Smooth muscle cell (in vitro differentiated cells): ENCODE results near the gene ITGA6. TPM values are rescaled to one million over a fixed set of nuclear protein-coding genes. Genes with fewer than 3 reads are reported as not detected.

Experiments
- DNase-seq: peaks from one replicate; lab custom pipeline; 2025; ENCODE audit not compliant: unreplicated experiment; lab: John Stamatoyannopoulos, UW
- H2AFZ ChIP-seq: fragments of 200-600 bp; sonication (generic); 2 replicates; pipeline ENCODE4 v1.6.0; 2016; ENCODE audit warnings: antibody characterized with exemption, low read depth, mild to moderate bottlenecking
- H3F3A ChIP-seq: fragments of 200-600 bp; sonication (generic); 2 replicates; pipeline ENCODE4 v1.6.0; 2017; ENCODE audit warnings: antibody characterized with exemption, low read depth
- H3K27ac ChIP-seq: fragments of 200-600 bp; sonication (generic); 2 replicates; pipeline ENCODE4 v1.5.1; 2016; ENCODE audit warnings: low read depth, mild to moderate bottlenecking
- H3K27me3 ChIP-seq: fragments of 200-600 bp; sonication (generic); 2 replicates; pipeline ENCODE4 v1.6.1; 2016; ENCODE audit warnings: low read depth, mild to moderate bottlenecking
- H3K36me3 ChIP-seq: fragments of 200-600 bp; sonication (generic); 2 replicates; pipeline ENCODE4 v1.5.1; 2016; ENCODE audit warnings: low read depth
- H3K4me1 ChIP-seq: fragments of 200-600 bp; sonication (generic); 2 replicates; pipeline ENCODE4 v1.5.1; 2016; ENCODE audit warnings: low read depth
- H3K4me2 ChIP-seq: fragments of 200-600 bp; sonication (generic); 2 replicates; pipeline ENCODE4 v1.6.0; 2016; ENCODE audit warnings: mild to moderate bottlenecking
- H3K4me3 ChIP-seq: fragments of 200-600 bp; sonication (generic); 2 replicates; pipeline ENCODE4 v1.5.1; 2016; ENCODE audit warnings: mild to moderate bottlenecking
- H3K79me2 ChIP-seq: fragments of 200-600 bp; sonication (generic); 2 replicates; pipeline ENCODE4 v1.6.0; 2016; ENCODE audit warnings: low read depth, mild to moderate bottlenecking
- H3K9ac ChIP-seq: fragments of 200-600 bp; sonication (generic); 2 replicates; pipeline ENCODE4 v1.6.0; 2016; ENCODE audit warnings: low read depth
- H3K9me3 ChIP-seq: fragments of 200-600 bp; sonication (generic); replicated peaks from 2 replicates; pipeline ENCODE4 v1.5.1; 2016; ENCODE audit warnings: low read depth
- H4K20me1 ChIP-seq: fragments of 200-600 bp; sonication (generic); 2 replicates; pipeline ENCODE4 v1.6.0; 2016; ENCODE audit warnings: low read depth
- CTCF ChIP-seq: fragments of 200-600 bp; sonication (generic); IDR thresholded peaks from 2 replicates; pipeline ENCODE4 v1.5.1; 2017; ENCODE audit warnings: borderline replicate concordance, mild to moderate bottlenecking, antibody characterized with exemption; ENCODE audit not compliant: insufficient read depth, poor library complexity, severe bottlenecking
- WGBS: methylation state at CpG from one replicate; pipeline ENCODE4 v1.1.7; 2016; ENCODE audit warnings: low lambda C conversion rate; 5-methylcytosine and 5-hydroxymethylcytosine counted together
- polyA plus RNA-seq: library from polyadenylated mRNA; unstranded; fragments of >200 nt; fragmentation: Nextera tagmentation; extraction: Ambion mirVana; gene quantifications from 2 replicates; pipeline ENCODE4 v1.2.1, GENCODE V29; 2016
- total RNA-seq: library from RNA; depleted of rRNA; stranded (reverse); fragments of >200 nt; gene quantifications from 2 replicates; pipeline ENCODE4 v1.2.3, GENCODE V29; 2014

Gene ITGA6
- total and polyA plus RNA-seq, 2 experiments from 2014 or later = 11.8 to 198 TPM

- Histone ChIP-seq H3K9ac (no peak overlapping the region), H3K4me1 (peaks cover 21% of the 10 kb centered on the region)
- WGBS = 81% methylated on average over 1 of the region's 1 CpG
Measured at GRCh38 chr2:172439911-172440310, 12.5 kb downstream of the ITGA6 start.

GRCh38 chr2:172440795-172441194 is 13.4 kb downstream of the ITGA6 start:
- H3K79me2 ChIP-seq = peaks cover 17% of the 10 kb centered on the region

More at GRCh38 chr2:172439911-172440310, 12.5 kb downstream of the ITGA6 start:
- H3K4me3 ChIP-seq = no peak overlapping the region
- no peak overlapping the region for H3K4me2 ChIP-seq
- TF ChIP-seq CTCF = no peak
- no peak overlapping the region for H2AFZ ChIP-seq
- peaks cover 19% of the 10 kb centered on the region for H3K79me2 ChIP-seq
- H3K27ac ChIP-seq = peak overlapping the region; percentile 91
- H3F3A ChIP-seq = peaks cover 3% of the 10 kb centered on the region
- DNase-seq = no peak
- H3K27me3 ChIP-seq = no peaks in the 10 kb centered on the region
- H3K9me3 ChIP-seq = no peaks in the 10 kb centered on the region
- H4K20me1 ChIP-seq = no peaks in the 10 kb centered on the region
- H3K36me3 ChIP-seq = no peaks in the 10 kb centered on the region

DNA sequence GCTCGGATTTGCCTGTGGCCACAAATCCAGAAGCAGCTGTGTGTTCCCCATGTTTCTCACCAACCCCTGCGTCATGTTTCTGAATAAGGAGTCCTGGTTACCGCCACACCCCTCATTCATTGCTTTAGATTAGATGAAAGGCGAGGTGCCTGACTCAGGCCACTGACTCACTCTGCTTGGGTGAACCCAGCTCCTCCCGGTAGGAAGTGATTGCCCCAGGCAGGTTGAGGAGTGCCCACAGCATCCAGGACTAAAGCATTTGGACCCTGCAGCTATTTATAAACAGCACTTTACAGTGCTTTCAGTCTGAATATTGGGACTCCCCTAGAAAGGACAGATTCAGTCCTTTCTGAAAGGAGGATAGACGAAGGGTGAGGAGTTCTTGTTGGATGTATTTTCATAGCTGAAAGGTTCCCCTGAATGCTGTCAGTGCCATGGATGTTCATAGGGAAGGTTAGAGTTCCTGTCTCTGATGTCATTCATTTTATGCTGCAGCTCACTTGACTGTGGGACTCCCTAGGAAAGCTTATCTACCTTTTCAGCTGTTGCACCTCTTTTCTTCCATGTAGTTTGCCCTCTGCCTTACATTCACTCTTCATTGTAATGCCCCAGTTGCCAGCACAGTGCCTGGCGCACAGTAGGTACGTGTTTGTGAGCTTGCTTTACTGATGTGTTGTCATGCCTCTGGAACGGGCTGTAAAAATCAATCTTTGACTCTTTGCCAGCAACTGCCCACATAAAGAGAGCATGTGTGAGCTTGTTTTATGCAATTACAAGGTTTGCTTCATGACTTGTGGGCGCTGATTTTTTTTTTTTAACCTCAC is 14.9 kb downstream of the ITGA6 start:
- DNase-seq = no peak
- no peak overlapping the region for H3K4me2 ChIP-seq

More at GRCh38 chr2:172440795-172441194, 13.4 kb downstream of the ITGA6 start:
- Histone ChIP-seq H3K4me2 (peak overlapping the region; percentile 28), H3K36me3 (no peaks in the 10 kb centered on the region), H3K27ac (peak overlapping the region; percentile 91), H3K9ac (peak overlapping the region; percentile 21), H2AFZ (no peak overlapping the region), H3F3A (peaks cover 3% of the 10 kb centered on the region), H3K4me1 (peaks cover 21% of the 10 kb centered on the region), H3K4me3 (no peak overlapping the region), H3K27me3 (no peaks in the 10 kb centered on the region), H4K20me1 (no peaks in the 10 kb centered on the region), H3K9me3 (no peaks in the 10 kb centered on the region)
- WGBS = 57% methylated on average over 1 of the region's 1 CpG
- DNase-seq = no peak
- TF ChIP-seq CTCF = no peak

More for the DNA sequence above, 14.9 kb downstream of the ITGA6 start:
- H2AFZ ChIP-seq = no peak overlapping the region
- 39% methylated on average over 10 of the region's 10 CpGs for WGBS
- no peak for TF ChIP-seq CTCF
- H3K4me1 ChIP-seq = peaks cover 21% of the 10 kb centered on the region
- no peaks in the 10 kb centered on the region for H4K20me1 ChIP-seq
- H3K27me3 ChIP-seq = no peaks in the 10 kb centered on the region
- no peaks in the 10 kb centered on the region for H3K36me3 ChIP-seq
- peaks cover 3% of the 10 kb centered on the region for H3F3A ChIP-seq
- no peak overlapping the region for H3K4me3 ChIP-seq
- H3K79me2 ChIP-seq = peaks cover 22% of the 10 kb centered on the region
- no peaks in the 10 kb centered on the region for H3K9me3 ChIP-seq
- H3K9ac ChIP-seq = peak overlapping the region; percentile 69
- H3K27ac ChIP-seq = peak overlapping the region; percentile 91
